Effector memory CD8-positive, alpha-beta T cell (primary cell): Measurements from ENCODE around the gene CPXM2.

Experiments
- ATAC-seq: fragments of 150-1000 bp; cut with Tn5 transposase; replicated peaks from 2 replicates; pipeline ENCODE4 v1.10.0; 2021; ENCODE audit warnings: mild to moderate bottlenecking, moderate library complexity
- DNase-seq, 3 experiments: peaks; one replicate each; pipeline ENCODE4 v3.0.0; 2021
- H3K27ac Mint-ChIP-seq, 2 donors: one replicate each; pipeline ENCODE4 v1.8.0; 2022; ENCODE audit warnings: mild to moderate bottlenecking in 2 of 2, mixed read lengths in 2 of 2, moderate library complexity in 2 of 2
- H3K27me3 Mint-ChIP-seq, 2 donors: one replicate each; pipeline ENCODE4 v1.8.0; 2022; ENCODE audit warnings: mixed read lengths in 2 of 2
- H3K36me3 Mint-ChIP-seq: one replicate; pipeline ENCODE4 v1.8.0; 2022; ENCODE audit warnings: mild to moderate bottlenecking, moderate library complexity, mixed read lengths; ENCODE audit not compliant: insufficient read depth
- H3K4me1 Mint-ChIP-seq, 2 donors: one replicate each; pipeline ENCODE4 v1.8.0; 2022; ENCODE audit warnings: low read depth in 2 of 2, mixed read lengths in 2 of 2
- H3K4me3 Mint-ChIP-seq, 2 donors: one replicate each; pipeline ENCODE4 v1.8.0; 2022; ENCODE audit warnings: mild to moderate bottlenecking in 2 of 2, mixed read lengths in 2 of 2, moderate library complexity in 2 of 2
- H3K9me3 Mint-ChIP-seq, 2 donors: one replicate each; pipeline ENCODE4 v1.8.0; 2022; ENCODE audit warnings: mixed read lengths in 2 of 2

The CPXM2 gene

DNA sequence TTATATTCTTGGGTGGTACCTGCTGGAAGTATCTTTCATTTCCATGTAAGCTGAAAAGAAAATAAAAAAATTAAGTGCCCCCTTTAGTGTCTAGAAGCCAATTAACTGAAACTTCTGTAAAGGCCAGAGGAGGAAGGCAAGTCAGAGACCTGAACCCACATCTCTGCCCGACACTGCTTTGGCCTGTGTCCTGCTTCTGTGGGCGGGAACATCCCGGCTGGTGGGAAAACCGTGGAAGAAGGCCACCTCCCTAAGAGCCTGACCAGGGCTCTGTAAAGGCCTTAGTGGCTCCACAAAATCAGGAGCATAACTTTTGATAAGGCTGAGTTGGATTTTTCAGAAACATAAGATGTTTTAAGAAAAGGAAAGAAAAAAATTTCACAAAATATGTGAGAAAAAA, 9.4 kb downstream of the CPXM2 start:
- Mint-ChIP-seq H3K9me3 (no peaks in the 10 kb centered on the region), H3K27ac (no peak overlapping the region), H3K4me3 (no peak overlapping the region), H3K27me3 (peaks cover 4 to 28% of the 10 kb centered on the region in 2 donors), H3K4me1 (no peaks in the 10 kb centered on the region), H3K36me3 (no peaks in the 10 kb centered on the region)
- no peak for ATAC-seq
- DNase-seq, result no peak

DNA sequence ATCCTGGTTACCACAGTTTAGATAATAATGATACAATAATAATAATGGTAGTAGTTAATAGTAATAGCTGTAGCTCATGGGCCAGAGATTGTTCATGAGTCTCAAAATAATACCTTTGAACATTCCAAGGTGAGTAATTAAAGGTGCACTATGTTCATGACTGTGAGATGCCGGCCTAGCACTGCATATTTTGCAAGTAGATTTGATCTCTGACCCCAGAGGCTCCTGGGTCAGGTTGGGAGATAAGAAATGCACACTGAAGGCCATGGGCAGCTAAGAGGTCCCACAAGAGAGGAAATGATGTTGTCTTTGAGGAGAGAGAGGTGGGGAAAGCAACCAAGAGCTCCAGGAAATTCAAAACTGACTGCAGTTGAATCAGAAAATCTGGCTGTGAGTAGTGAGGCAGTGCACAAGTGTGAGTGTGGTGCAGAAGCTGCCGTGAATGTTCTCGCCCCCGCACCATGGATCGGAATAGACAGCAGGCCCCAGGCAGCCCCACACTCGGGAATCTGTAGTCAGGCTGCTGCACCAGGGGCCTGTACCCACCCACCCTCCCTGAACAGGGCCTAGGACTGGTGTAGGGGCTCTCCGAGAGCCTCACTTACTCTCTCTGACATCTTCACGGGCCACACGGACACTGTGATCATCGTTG, 11.9 kb downstream of the CPXM2 start:
- no peaks in the 10 kb centered on the region for H3K36me3 Mint-ChIP-seq
- DNase-seq, result no peak
- no peaks in the 10 kb centered on the region for H3K4me1 Mint-ChIP-seq
- no peak overlapping the region for H3K27ac Mint-ChIP-seq
- H3K4me3 Mint-ChIP-seq, result no peak overlapping the region
- H3K9me3 Mint-ChIP-seq, result no peaks in the 10 kb centered on the region
- H3K27me3 Mint-ChIP-seq, result peaks cover 2 to 28% of the 10 kb centered on the region in 2 donors
- no peak for ATAC-seq

DNA sequence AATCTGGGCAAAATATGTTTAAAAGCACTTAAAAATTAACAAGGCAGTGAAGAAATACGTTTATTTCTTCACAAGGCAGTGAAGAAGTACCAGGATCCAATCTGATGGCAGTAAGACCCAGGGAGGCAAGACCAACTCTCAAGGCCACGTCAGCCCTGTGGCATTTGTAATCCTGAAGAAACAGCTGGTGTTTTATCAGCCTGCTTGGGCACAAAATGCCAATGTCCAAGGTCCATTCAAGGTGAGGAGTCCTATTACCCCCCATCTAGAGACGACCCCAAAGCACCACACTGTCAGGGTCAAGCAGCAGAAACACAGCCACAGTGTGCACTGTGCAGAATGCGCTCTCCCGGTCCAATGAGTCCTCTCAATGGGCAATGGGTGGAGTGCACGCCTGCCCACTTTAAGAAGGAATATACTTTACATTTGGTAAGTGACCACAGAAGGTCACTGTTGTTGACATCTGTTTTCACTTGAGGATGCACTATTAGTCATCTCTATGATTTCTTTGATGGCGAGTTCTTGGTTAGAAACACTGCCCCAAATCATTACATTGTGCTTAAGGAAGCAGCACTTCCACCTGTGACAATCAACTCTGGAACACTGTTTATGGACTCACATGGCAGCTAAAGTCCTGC, 12.8 kb downstream of the CPXM2 start:
- no peak for ATAC-seq

DNA sequence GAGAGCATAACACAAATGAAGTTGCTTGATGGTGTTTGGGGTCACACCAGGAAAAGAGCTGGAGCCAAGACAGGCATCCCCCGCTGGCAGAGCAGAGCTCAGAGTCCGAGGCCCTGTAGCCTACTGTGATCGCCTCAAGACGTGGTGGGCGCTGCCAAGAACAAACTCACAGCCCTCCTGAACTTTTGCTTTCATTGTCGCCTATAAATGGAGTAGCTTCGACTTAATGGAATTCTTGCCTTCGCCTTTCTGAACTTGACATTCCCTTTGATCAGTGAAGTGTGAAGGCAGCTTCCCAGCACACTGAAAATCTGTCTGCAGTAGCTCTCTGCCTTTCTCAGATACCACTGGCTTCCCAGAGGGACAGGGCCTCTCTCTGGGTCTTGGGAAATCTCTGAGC, 21.3 kb downstream of the CPXM2 start:
- Mint-ChIP-seq H3K27me3 (peaks cover 20 to 41% of the 10 kb centered on the region in 2 donors), H3K27ac (no peak overlapping the region), H3K9me3 (no peaks in the 10 kb centered on the region), H3K4me1 (no peaks in the 10 kb centered on the region), H3K4me3 (no peak overlapping the region), H3K36me3 (no peaks in the 10 kb centered on the region)
- DNase-seq (no peak), ATAC-seq (no peak)

More for the DNA sequence above, 12.8 kb downstream of the CPXM2 start:
- no peak for DNase-seq
- H3K36me3 Mint-ChIP-seq, result no peaks in the 10 kb centered on the region
- no peaks in the 10 kb centered on the region for H3K9me3 Mint-ChIP-seq
- H3K4me1 Mint-ChIP-seq, result no peaks in the 10 kb centered on the region
- H3K4me3 Mint-ChIP-seq, result no peak overlapping the region
- H3K27ac Mint-ChIP-seq, result no peak overlapping the region
- H3K27me3 Mint-ChIP-seq, result peaks cover 0 to 28% of the 10 kb centered on the region in 2 donors

DNA sequence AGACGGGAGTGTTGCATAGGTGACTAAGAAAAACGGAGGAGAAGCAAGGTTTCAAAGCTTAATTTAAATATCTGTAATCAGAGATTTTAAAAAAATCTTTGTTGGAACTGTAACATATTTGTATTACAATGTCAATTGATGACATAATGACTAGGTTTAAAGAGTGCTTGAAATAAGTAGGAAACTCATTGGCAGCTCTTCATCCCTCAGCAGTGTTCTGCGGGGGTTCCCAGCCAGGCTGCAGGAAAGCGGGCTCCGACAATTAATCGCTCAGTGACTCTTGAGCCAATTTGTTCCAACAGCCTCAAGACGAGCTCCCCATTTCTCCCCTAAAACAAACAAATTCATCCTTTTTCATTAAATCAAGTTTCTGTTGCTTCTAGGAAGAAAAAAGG, 22.6 kb downstream of the CPXM2 start:
- Mint-ChIP-seq H3K9me3 (no peaks in the 10 kb centered on the region), H3K4me1 (no peaks in the 10 kb centered on the region), H3K4me3 (no peak overlapping the region), H3K27me3 (peaks cover 20 to 45% of the 10 kb centered on the region in 2 donors), H3K36me3 (no peaks in the 10 kb centered on the region), H3K27ac (no peak overlapping the region)
- ATAC-seq (no peak), DNase-seq (no peak)

- no peak for ATAC-seq
- Mint-ChIP-seq H3K27ac (no peak overlapping the region), H3K36me3 (no peaks in the 10 kb centered on the region), H3K4me1 (no peaks in the 10 kb centered on the region), H3K9me3 (no peaks in the 10 kb centered on the region), H3K27me3 (peaks cover 20 to 52% of the 10 kb centered on the region in 2 donors), H3K4me3 (no peak overlapping the region)
- DNase-seq, result no peak
These were observed 23.3 kb downstream of the CPXM2 start for GRCh38 chr10:123868038-123869019.

DNA sequence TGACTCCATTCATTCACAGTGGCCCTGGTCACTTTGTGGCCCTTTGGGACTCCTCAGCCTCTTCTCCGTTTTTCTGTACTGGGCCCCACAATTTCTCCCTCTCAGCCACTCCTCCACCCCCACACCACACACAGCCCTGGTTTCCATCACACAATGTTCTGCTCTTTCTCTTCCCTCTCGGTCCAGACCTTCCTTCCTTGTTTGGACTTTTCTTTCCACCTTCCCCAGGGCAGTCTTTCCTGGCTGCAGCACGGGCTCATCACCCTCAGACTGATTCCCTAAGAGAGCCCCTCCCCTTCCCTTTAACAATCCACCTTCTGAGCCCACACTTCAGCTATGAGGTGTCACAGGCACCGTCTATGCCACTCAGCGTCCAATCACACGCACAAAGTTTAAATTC, 25.7 kb downstream of the CPXM2 start:
- Mint-ChIP-seq H3K27me3 (peaks cover 25 to 45% of the 10 kb centered on the region in 2 donors), H3K4me3 (no peak overlapping the region), H3K27ac (no peak overlapping the region), H3K4me1 (no peaks in the 10 kb centered on the region), H3K9me3 (no peaks in the 10 kb centered on the region), H3K36me3 (no peaks in the 10 kb centered on the region)
- DNase-seq (no peak), ATAC-seq (no peak)

DNA sequence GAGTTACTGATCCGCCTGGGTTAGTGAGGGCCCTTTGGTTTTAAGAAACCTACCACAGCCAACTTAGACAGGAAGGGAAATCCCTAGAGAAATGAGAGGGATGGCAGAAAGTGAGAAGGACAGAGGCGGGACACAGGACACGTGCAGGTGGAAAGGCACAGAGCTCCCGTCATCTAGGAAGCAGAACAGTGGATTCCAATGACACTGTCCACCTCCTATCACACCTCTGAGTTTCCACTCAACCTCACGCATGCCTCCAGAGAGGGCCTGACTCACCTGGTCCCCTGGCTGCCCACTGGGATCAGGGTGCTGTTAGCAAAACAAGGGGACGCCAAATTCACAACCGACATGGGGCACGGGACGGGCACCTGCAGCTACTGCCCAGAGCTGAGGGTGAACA, 26.3 kb downstream of the CPXM2 start:
- no peak overlapping the region for H3K27ac Mint-ChIP-seq
- no peak for ATAC-seq
- H3K4me3 Mint-ChIP-seq, result no peak overlapping the region
- H3K36me3 Mint-ChIP-seq, result no peaks in the 10 kb centered on the region
- no peak for DNase-seq
- H3K27me3 Mint-ChIP-seq, result peaks cover 21 to 40% of the 10 kb centered on the region in 2 donors
- no peaks in the 10 kb centered on the region for H3K4me1 Mint-ChIP-seq
- H3K9me3 Mint-ChIP-seq, result no peaks in the 10 kb centered on the region

- Mint-ChIP-seq H3K36me3 (no peaks in the 10 kb centered on the region), H3K4me3 (no peak overlapping the region), H3K4me1 (no peaks in the 10 kb centered on the region), H3K9me3 (no peaks in the 10 kb centered on the region), H3K27me3 (peaks cover 19 to 36% of the 10 kb centered on the region in 2 donors), H3K27ac (no peak overlapping the region)
- ATAC-seq, result no peak
- DNase-seq, result no peak
These were observed 26.7 kb downstream of the CPXM2 start for GRCh38 chr10:123864923-123865322.

DNA sequence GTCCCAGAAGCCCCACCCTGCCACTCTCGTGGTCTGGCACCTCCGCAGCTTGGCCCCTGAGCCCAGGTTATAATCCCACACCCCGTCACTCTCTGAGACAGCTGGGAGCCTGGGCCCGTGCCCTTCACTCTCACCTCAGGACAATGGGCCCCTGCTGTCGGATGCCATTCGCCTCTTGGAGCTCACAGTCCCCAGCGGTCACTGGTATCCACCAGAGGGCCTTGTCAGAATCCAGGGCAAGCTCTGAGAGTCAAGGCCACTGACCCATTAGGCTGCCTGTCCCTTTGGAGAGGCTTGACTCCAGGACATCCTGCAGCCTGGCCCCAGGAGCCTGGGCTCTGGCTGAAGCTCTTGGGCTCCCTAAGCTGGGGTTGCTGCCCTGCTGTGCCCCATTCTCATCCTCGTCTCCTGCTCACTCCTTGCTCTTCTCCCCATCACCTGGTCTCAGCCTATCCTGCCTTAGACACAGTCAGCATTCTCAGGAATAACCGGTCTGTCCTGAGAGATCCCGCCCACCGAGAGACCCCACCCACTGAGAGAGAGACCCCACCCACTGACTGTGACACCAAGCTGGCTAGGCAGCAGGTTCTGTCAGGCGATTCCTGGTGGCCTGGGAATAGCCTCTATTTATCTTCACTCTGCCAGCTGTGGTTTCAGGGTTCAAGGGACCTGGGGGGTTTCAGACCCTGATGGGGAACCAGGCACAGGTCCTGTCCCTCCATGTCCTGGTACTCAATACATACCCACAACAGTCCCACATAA, 27.7 kb downstream of the CPXM2 start:
- Mint-ChIP-seq H3K27ac (no peak overlapping the region), H3K36me3 (no peaks in the 10 kb centered on the region), H3K9me3 (no peaks in the 10 kb centered on the region), H3K4me3 (no peak overlapping the region), H3K4me1 (no peaks in the 10 kb centered on the region), H3K27me3 (peaks cover 19 to 25% of the 10 kb centered on the region in 2 donors)
- DNase-seq (no peak), ATAC-seq (no peak)

GRCh38 chr10:123863183-123863575, 28.4 kb downstream of the CPXM2 start:
- H3K27ac Mint-ChIP-seq, result no peak overlapping the region
- ATAC-seq, result no peak
- no peaks in the 10 kb centered on the region for H3K36me3 Mint-ChIP-seq
- peaks cover 19 to 21% of the 10 kb centered on the region in 2 donors for H3K27me3 Mint-ChIP-seq
- no peaks in the 10 kb centered on the region for H3K4me1 Mint-ChIP-seq
- no peaks in the 10 kb centered on the region for H3K9me3 Mint-ChIP-seq
- no peak overlapping the region for H3K4me3 Mint-ChIP-seq
- DNase-seq, result no peak

DNA sequence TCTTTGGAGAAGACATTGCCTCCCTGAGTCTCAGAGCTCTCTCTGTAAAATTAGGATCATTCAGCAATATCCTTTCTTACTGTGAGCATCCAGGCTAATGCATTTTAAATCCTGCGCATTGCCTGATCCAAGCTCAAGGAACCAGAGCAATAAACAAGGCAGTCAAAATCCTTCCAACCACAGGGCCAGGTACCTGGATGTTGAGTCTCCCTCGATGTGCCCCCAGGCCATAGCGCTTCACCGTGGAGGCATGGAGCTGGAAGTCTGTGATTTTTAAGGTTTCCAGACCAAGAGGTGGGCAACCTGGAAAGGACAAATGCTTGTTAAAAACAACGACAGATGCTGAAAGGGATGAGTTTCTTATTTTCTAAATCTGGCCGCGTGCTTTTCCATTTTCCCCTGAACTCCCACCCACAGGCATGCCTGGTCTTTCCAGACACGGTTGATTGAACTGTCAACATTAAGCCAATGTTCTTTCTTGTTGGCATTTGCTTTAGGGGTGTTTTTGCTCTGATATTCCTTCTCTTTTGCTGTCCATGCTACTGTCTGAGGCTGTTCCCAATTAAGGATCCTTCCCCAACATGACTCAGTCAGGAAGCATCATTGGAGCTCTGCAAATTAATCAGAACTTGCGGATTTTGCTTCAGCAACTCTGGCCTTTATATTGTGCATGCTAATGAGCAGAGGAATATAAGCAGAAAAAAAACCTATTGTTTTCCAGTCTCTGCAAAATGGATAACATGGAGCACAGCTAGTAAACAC, 29.0 kb downstream of the CPXM2 start:
- H3K4me1 Mint-ChIP-seq, result no peaks in the 10 kb centered on the region
- DNase-seq, result no peak
- ATAC-seq, result no peak
- peaks cover 19 to 26% of the 10 kb centered on the region in 2 donors for H3K27me3 Mint-ChIP-seq
- H3K36me3 Mint-ChIP-seq, result no peaks in the 10 kb centered on the region
- H3K9me3 Mint-ChIP-seq, result no peaks in the 10 kb centered on the region
- H3K27ac Mint-ChIP-seq, result no peak overlapping the region
- H3K4me3 Mint-ChIP-seq, result no peak overlapping the region
